Loucy (cell line): ENCODE results near the gene OGG1.

Experiments
- CTCF ChIP-seq: fragments of 200-600 bp; sonication (generic); conservative IDR thresholded peaks from 2 replicates; pipeline ENCODE4 v1.5.1; 2014; ENCODE audit warnings: mild to moderate bottlenecking, antibody characterized with exemption, low read length
- EZH2phosphoT487 ChIP-seq: fragments of 200-600 bp; IDR thresholded peaks from 2 replicates; pipeline ENCODE4 v1.6.1; 2018; ENCODE audit warnings: antibody characterized with exemption, mild to moderate bottlenecking, moderate library complexity, borderline replicate concordance

GRCh38 chr3:9750556-9751411, 1.0 kb downstream of the OGG1 start:
- TF ChIP-seq CTCF: no peak
- no peak for TF ChIP-seq EZH2phosphoT487
